Sigmoid colon (tissue), 4 donors: Measurements from ENCODE around the gene TMC8.

Experiments used
- EP300 ChIP-seq, 4 donors: sonication (generic); formaldehyde crosslinking; IDR thresholded peaks; one replicate each; pipeline ENCODE4 v1.6.1; 2017; ENCODE audit warnings: antibody characterized with exemption in 4 of 4
- POLR2A ChIP-seq, 2 donors: fragments of 450-650 bp; IDR thresholded peaks; one replicate each; pipeline ENCODE4 v1.6.1; 2016; ENCODE audit warnings: antibody characterized with exemption in 2 of 2, mild to moderate bottlenecking in 2 of 2, moderate library complexity in 2 of 2
- POLR2AphosphoS5 ChIP-seq, 4 donors: sonication (generic); formaldehyde crosslinking; IDR thresholded peaks; one replicate each; pipeline ENCODE4 v1.6.1; 2017; ENCODE audit warnings: antibody characterized with exemption in 4 of 4
- TF ChIP-seq, protein P1 (sequence below), 4 experiments: fragments of 450-650 bp in 3 of 4; fragments of 200-600 bp in 1 of 4; IDR thresholded peaks; one replicate each; pipeline ENCODE4 v1.5.1; 2016 to 2019; ENCODE audit warnings: antibody characterized with exemption in 4 of 4, mild to moderate bottlenecking in 3 of 4, moderate library complexity in 2 of 4

DNA sequence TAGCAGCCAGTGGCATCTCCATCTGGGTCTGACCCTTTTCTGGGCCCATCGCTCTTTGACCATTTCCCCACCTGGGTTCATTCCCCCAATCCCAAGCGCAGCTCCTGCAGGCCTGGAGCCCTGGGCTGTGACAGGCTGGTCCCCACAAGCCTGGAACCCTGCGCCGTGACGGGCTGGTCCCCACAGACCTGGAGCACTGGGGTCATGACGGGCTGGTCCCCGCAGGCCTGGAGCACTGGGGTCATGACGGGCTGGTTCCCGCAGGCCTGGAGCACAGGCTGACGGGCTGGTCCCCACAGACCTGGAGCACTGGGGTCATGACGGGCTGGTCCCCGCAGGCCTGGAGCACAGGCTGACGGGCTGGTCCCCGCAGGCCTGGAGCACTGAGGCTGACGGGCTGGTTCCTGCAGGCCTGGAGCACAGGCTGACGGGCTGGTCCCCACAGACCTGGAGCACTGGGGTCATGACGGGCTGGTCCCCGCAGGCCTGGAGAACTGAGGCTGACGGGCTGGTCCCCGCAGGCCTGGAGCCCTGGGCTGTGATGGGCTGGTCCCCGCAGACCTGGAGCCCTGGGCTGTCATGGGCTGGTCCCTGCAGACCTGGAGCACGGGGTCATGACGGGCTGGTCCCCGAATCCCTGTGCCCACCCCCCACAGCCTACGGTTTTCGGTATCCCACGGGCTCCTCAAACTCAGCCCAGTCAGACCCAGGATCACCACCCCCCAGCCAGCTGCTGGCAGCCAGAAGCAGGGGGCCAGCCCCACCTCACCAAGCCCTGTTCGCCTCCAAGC, 18.6 kb upstream of the TMC8 start:
- TF ChIP-seq, protein P1, sequence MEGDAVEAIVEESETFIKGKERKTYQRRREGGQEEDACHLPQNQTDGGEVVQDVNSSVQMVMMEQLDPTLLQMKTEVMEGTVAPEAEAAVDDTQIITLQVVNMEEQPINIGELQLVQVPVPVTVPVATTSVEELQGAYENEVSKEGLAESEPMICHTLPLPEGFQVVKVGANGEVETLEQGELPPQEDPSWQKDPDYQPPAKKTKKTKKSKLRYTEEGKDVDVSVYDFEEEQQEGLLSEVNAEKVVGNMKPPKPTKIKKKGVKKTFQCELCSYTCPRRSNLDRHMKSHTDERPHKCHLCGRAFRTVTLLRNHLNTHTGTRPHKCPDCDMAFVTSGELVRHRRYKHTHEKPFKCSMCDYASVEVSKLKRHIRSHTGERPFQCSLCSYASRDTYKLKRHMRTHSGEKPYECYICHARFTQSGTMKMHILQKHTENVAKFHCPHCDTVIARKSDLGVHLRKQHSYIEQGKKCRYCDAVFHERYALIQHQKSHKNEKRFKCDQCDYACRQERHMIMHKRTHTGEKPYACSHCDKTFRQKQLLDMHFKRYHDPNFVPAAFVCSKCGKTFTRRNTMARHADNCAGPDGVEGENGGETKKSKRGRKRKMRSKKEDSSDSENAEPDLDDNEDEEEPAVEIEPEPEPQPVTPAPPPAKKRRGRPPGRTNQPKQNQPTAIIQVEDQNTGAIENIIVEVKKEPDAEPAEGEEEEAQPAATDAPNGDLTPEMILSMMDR (IDR thresholded peaks at IDR 0.05): no peak
- TF ChIP-seq POLR2A (IDR thresholded peaks at IDR 0.05) (no peak), EP300 (IDR thresholded peaks at IDR 0.05) (no peak), POLR2AphosphoS5 (IDR thresholded peaks at IDR 0.05) (no peak)
